ENCODE results near the gene CARD14.

- TF ChIP-seq POLR2A (IDR thresholded peaks at IDR 0.05), result no peak
- TF ChIP-seq CTCF (IDR thresholded peaks at IDR 0.05), result no peak
- no peak for TF ChIP-seq POLR2AphosphoS5 (IDR thresholded peaks at IDR 0.05)
Measured at GRCh38 chr17:80169784-80170500, at the start of gene CARD14.

Measured in upper lobe of left lung (tissue), 4 donors.